ENCODE results near the gene RNPEPL1.

DNA sequence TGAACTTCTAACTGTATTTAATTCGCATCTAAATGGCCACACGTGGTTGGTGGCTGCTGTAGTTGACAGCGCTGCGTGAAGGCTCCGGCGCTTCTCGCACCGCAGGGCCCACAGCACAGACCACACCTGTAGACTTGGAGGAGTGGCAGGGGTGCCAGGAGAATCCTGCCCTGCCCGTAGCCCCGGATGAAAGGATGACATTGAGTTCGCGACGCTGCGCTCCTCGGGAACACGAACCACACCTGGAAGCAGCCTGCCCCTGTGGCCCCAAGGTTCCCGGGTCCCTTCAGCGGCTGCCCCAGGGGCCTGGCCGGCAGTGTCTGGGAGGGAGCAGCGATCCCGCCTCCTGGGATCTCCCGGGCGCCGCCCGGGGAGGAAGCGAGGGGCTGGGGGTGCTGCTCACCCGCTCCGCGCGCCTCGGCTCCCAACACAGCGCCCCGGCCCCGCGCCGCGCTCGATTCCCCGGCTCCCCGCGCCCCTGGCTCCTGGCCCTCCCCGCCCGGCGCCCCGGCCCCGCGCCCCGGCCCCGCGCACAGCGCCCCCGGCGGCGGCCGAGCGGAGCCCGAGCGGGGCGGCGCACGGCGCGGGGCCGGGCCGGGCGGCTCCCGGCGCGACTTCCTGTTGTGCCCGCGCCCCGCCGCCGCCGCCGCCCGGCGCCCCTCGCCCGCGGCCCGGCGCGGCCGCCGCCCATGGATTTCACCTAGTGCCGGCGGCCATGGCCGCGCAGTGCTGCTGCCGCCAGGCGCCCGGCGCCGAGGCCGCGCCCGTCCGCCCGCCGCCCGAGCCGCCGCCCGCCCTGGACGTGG is at the start of gene RNPEPL1:
- TF ChIP-seq, protein P1, sequence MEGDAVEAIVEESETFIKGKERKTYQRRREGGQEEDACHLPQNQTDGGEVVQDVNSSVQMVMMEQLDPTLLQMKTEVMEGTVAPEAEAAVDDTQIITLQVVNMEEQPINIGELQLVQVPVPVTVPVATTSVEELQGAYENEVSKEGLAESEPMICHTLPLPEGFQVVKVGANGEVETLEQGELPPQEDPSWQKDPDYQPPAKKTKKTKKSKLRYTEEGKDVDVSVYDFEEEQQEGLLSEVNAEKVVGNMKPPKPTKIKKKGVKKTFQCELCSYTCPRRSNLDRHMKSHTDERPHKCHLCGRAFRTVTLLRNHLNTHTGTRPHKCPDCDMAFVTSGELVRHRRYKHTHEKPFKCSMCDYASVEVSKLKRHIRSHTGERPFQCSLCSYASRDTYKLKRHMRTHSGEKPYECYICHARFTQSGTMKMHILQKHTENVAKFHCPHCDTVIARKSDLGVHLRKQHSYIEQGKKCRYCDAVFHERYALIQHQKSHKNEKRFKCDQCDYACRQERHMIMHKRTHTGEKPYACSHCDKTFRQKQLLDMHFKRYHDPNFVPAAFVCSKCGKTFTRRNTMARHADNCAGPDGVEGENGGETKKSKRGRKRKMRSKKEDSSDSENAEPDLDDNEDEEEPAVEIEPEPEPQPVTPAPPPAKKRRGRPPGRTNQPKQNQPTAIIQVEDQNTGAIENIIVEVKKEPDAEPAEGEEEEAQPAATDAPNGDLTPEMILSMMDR (IDR thresholded peaks at IDR 0.05): no peak
- TF ChIP-seq POLR2A (IDR thresholded peaks at IDR 0.05): no peak

All from lower leg skin (tissue), 3 donors.